Measurements from ENCODE around the gene MAPK8.
A peak's percentile ranks its signal among the peaks of the same experiment; 100 is the strongest.

Gene MAPK8

DNA sequence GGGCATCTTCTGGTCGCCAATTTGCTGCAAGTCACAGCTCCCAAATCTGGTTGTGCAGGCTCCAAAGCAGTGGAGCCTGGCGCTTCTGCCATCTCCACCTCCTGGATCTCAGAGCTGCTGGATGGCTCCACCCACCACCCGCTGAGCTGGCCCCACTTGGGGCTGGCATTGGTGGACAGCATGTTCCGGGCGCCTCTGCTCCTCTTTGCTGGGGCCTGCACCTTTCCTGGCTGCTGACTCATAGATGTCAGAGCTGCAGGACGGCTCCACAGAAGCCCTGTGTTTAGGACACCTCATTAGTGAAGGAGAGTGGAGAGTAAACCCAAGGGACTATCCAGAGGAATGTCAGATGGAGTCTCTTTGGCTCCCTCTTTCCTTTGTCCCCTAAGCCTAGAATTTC lies 27.4 kb downstream of the MAPK8 start:
- peak; percentile 22 for DNase-seq
- no peaks in the 10 kb centered on the region for H3K36me3 ChIP-seq
- no peak for TF ChIP-seq CTCF (IDR thresholded peaks at IDR 0.05; ENCODE audit: low read depth, low read length)
- no peaks in the 10 kb centered on the region for H3K27me3 ChIP-seq
- no peaks in the 10 kb centered on the region for H3K4me1 ChIP-seq
- no peak overlapping the region for H3K4me3 ChIP-seq (ENCODE audit: low read depth, low read length)
- H3K9me3 ChIP-seq: no peaks in the 10 kb centered on the region

DNA sequence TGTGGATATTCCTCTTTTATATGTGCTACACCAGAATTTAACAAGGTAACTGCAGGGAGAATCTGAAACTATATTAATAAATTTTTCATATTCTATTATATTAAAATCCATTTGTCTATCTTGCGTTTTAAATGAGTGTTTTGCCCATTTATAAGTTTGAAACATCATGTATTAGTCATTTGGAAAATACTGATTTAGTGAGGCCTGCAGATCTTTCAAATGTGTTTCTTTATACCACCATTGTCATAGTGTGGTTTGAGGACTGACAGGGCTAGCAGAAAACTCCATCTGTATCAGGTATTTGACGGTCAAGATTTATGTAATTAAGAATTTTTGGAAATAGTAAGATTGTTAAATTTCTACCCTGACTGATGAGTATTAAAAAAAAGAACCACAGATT lies 29.3 kb downstream of the MAPK8 start:
- TF ChIP-seq CTCF (IDR thresholded peaks at IDR 0.05; ENCODE audit: low read depth, low read length): no peak
- no peak for DNase-seq
- Histone ChIP-seq H3K4me3 (ENCODE audit: low read depth, low read length) (no peak overlapping the region), H3K4me1 (no peaks in the 10 kb centered on the region), H3K36me3 (no peaks in the 10 kb centered on the region), H3K9me3 (no peaks in the 10 kb centered on the region), H3K27me3 (no peaks in the 10 kb centered on the region)

- no peak overlapping the region for H3K4me3 ChIP-seq (ENCODE audit: low read depth, low read length)
- H3K36me3 ChIP-seq: no peaks in the 10 kb centered on the region
- TF ChIP-seq CTCF (IDR thresholded peaks at IDR 0.05; ENCODE audit: low read depth, low read length): no peak
- no peaks in the 10 kb centered on the region for H3K9me3 ChIP-seq
- DNase-seq: no peak
- H3K4me1 ChIP-seq: no peaks in the 10 kb centered on the region
- H3K27me3 ChIP-seq: no peaks in the 10 kb centered on the region
Measured at GRCh38 chr10:48336978-48337599, 30.6 kb downstream of the MAPK8 start.

- Histone ChIP-seq H3K4me3 (ENCODE audit: low read depth, low read length) (no peak overlapping the region), H3K9me3 (no peaks in the 10 kb centered on the region), H3K36me3 (no peaks in the 10 kb centered on the region), H3K4me1 (no peaks in the 10 kb centered on the region), H3K27me3 (no peaks in the 10 kb centered on the region)
- no peak for TF ChIP-seq CTCF (IDR thresholded peaks at IDR 0.05; ENCODE audit: low read depth, low read length)
- no peak for DNase-seq
Measured at GRCh38 chr10:48340734-48341133, 34.3 kb downstream of the MAPK8 start.

DNA sequence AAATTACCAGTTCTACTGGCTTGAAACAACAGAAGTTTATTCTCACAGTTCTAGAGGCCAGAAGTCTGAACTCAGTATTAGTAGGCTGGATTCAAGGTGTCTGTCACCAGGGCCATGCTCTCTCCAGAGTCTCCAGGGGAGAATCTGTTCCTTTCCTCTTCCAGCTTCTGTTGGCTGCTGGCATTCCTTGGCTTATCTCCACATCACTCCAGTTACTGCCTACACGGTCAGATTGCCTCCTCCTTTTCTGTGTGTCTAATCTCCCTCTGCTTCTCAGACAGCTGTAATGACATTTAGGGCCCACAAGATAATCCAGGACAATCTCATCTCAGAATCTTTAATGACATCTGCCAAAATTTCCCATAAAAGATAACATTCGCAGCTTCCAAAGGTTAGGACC lies 36.6 kb downstream of the MAPK8 start:
- TF ChIP-seq CTCF (IDR thresholded peaks at IDR 0.05; ENCODE audit: low read depth, low read length): no peak
- H3K36me3 ChIP-seq: no peaks in the 10 kb centered on the region
- H3K27me3 ChIP-seq: no peaks in the 10 kb centered on the region
- H3K4me3 ChIP-seq (ENCODE audit: low read depth, low read length): no peak overlapping the region
- no peak for DNase-seq
- H3K4me1 ChIP-seq: no peaks in the 10 kb centered on the region
- H3K9me3 ChIP-seq: no peaks in the 10 kb centered on the region

DNA sequence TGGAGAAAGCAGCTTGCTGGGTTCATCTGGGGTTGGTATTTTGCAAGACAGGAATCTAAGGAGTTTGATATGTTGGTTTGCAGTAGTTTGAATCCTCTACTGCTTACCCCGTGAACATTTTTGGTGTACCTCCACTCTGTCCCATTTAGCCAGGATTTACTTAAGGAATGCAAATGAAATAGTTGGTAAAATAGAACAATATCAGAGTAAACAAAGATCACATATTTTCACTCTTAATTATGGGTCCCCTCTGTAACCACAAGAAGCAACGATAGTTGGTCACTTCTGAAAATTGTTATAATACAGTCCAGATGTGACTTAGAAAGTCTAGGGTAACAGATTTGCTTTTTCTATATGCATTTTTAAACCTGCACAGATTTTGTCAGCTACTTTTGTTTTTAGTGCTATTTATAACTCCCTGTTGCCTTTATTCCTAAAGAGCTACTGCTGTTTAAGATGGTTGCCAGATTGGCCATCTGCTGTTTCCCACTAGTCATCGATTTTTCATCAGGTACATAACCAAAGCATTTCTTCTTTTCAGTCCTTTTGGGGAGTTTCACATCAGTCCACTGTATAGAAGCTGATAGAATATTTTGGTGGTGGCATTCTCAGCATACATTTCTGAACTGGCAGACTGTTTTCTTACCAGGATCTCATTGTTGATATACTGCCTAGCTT lies 37.6 kb downstream of the MAPK8 start:
- H3K4me1 ChIP-seq: no peaks in the 10 kb centered on the region
- no peak for TF ChIP-seq CTCF (IDR thresholded peaks at IDR 0.05; ENCODE audit: low read depth, low read length)

More for the DNA sequence above, 37.6 kb downstream of the MAPK8 start:
- Histone ChIP-seq H3K27me3 (no peaks in the 10 kb centered on the region), H3K4me3 (ENCODE audit: low read depth, low read length) (no peak overlapping the region), H3K9me3 (no peaks in the 10 kb centered on the region), H3K36me3 (no peaks in the 10 kb centered on the region)
- no peak for DNase-seq

Data from BE2C (cell line).